Measurements from ENCODE around the gene NEO1.

DNA sequence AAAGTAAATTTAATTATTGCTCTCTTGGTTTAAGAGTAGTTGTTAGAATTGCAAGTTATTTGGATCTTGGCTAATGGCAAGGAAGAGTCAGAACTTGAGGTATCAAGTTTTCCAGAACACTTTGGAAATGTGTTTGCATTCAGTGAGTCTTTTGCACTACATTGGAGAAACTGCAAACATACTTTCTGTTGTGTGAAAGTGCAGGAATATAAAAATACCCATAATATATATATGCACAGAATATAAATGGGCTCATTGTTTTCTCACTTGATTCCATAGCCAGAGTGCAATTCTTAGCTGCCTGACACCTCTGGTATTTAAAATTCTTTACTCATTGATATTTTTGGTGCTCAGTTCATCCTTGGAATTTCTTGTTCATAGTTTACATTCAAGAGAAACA lies 223.6 kb downstream of the NEO1 start:
- TF ChIP-seq EZH2phosphoT487 (IDR thresholded peaks at IDR 0.05; ENCODE audit: insufficient read depth, low read depth) (no peak), EZH2 (IDR thresholded peaks at IDR 0.05; ENCODE audit: insufficient read depth, poor library complexity, severe bottlenecking) (no peak)
